Adipose tissue (tissue), 3 donors: Measurements from ENCODE around the gene ASMT. TPM values are rescaled to one million over a fixed set of nuclear protein-coding genes. Genes with fewer than 3 reads are reported as not detected.
"Not testable (repeated sequence)": the region's sequence is repeated elsewhere in the genome, so short reads cannot be mapped to it uniquely, and the experiment has no call there.

Source experiments
- H3K27ac ChIP-seq: one replicate; pipeline ENCODE4 v1.5.1; 2013; ENCODE audit warnings: low read depth, low read length
- WGBS, 3 donors: extraction: QIAGEN DNeasy Blood & Tissue Kit; methylation state at CpG; one replicate each; pipeline ENCODE4 v1.1.7; 2013; 5-methylcytosine and 5-hydroxymethylcytosine counted together
- polyA plus RNA-seq, 3 donors: library from polyadenylated mRNA; stranded (reverse); fragments of 200-250 nt; gene quantifications; one replicate each; pipeline ENCODE4 v1.2.3, GENCODE V29; 2013
- donor health status: healthy with polysubstance abuse.
- donor health status: Bipolar disorder and iron deficiency.
- donor health status: healthy.

The ASMT gene
- polyA plus RNA-seq, 3 donors = 0.07 to 0.09 TPM; not detected in 1

- no peak overlapping the region for H3K27ac ChIP-seq
- WGBS, 3 donors = 81% methylated on average over 21 of the region's 21 CpGs
These were observed 8.8 kb downstream of the ASMT start for GRCh38 chrX:1623691-1624090.

DNA sequence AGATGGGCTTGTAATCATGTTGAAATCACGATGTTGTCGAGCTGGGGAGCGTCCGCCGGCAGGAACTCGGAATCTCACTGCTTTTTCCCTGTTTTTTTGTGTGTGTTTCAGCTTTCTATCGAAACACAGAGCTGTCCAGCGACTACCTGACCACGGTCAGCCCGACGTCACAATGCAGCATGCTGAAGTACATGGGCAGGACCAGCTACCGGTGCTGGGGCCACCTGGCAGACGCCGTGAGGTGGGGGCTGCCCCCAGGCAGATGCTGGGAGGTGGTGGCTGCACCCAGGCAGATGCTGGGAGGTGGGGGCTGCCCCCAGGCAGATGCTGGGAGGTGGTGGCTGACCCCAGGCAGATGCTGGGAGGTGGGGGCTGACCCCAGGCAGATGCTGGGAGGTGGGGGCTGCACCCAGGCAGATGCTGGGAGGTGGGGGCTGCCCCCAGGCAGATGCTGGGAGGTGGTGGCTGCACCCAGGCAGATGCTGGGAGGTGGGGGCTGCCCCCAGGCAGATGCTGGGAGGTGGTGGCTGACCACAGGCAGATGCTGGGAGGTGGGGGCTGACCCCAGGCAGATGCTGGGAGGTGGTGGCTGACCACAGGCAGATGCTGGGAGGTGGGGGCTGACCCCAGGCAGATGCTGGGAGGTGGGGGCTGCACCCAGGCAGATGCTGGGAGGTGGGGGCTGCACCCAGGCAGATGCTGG, 9.4 kb downstream of the ASMT start:
- H3K27ac ChIP-seq = not testable (repeated sequence)
- 83 to 86% (median 85%) methylated on average over 14 of the region's 14 CpGs for WGBS, 3 donors

DNA sequence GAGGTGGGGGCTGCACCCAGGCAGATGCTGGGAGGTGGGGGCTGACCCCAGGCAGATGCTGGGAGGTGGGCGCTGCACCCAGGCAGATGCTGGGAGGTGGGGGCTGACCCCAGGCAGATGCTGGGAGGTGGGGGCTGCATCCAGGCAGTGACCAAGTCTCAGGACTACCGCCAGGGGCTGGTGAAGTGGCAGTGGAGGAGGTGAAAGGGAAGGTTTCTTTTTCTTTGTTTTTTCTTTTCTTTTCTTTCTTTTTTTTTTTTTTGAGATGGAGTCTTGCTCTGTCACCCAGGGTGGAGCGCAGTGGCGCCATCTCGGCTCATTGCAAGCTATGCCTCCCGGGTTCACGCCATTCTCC, 10.0 kb downstream of the ASMT start:
- WGBS, 3 donors = 78 to 95% (median 86%) methylated on average over 7 of the region's 7 CpGs
- H3K27ac ChIP-seq = not testable (repeated sequence)

- no peak overlapping the region for H3K27ac ChIP-seq
- 61 to 77% (median 69%) methylated on average over 7 of the region's 7 CpGs for WGBS, 3 donors
These were observed 14.4 kb downstream of the ASMT start for GRCh38 chrX:1629244-1629643.

GRCh38 chrX:1646009-1646408, 31.1 kb downstream of the ASMT start:
- no peak overlapping the region for H3K27ac ChIP-seq

- WGBS, 3 donors = 28 to 41% (median 34%) methylated on average over 8 of the region's 8 CpGs
- no peak overlapping the region for H3K27ac ChIP-seq
These were observed 34.8 kb downstream of the ASMT start for GRCh38 chrX:1649621-1650020.

- 61 to 62% (median 61%) methylated on average over 25 of the region's 25 CpGs for WGBS, 3 donors
- not testable (repeated sequence) for H3K27ac ChIP-seq
These were observed 37.4 kb downstream of the ASMT start for GRCh38 chrX:1652011-1652811.

DNA sequence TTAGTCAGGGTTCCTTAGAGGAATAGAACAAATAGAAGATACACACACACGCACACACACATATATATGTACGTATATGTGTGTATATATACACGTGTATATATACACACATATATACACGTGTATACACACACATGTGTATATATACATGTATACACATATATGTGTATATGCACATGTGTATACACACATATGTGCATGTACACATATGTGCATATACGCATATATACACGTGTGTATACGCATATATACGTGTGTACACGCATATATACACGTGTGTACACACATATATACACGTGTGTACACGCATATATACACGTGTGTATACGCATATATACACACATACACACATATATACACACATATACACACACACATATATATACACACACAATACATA, 41.5 kb downstream of the ASMT start:
- WGBS, 3 donors = 61 to 77% (median 76%) methylated on average over 13 to 14 of the region's 14 CpGs

DNA sequence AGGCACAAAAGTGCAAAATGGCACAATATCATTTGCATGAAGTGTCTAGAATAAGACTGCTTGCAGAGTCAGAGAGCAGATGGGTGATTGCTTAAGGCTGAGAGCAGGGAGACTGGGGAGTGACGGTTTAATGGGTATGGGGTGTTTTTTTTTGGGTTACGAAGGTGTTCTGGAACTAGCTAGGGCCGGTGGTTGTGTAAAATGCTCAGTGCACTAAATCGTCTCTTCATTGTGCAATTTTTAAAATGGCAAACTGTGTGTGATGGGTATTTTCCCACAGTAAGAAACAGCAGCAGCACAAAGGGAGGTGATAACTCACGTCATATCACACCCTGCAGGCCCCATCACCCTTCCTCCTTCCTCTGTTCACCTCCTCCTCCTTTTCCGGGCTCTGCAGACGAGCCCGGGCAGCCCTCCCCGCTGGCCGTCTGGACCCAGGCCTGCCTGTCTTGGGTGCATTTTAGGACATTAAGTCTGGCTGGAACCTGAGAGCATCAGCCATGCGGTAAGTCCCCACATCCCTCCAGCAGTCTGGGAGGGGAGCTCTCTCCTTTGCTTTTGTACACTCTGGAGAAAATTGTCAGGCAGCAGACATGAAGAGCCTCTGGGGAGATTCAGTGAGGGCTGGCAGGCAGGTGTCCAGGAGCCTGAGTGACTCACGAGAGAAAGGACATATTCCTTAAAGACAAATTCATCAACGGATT, 42.7 kb downstream of the ASMT start:
- H3K27ac ChIP-seq = no peak overlapping the region
- 6 to 9% (median 9%) methylated on average over 13 of the region's 13 CpGs for WGBS, 3 donors

More for the DNA sequence above, 41.5 kb downstream of the ASMT start:
- no peak overlapping the region for H3K27ac ChIP-seq

DNA sequence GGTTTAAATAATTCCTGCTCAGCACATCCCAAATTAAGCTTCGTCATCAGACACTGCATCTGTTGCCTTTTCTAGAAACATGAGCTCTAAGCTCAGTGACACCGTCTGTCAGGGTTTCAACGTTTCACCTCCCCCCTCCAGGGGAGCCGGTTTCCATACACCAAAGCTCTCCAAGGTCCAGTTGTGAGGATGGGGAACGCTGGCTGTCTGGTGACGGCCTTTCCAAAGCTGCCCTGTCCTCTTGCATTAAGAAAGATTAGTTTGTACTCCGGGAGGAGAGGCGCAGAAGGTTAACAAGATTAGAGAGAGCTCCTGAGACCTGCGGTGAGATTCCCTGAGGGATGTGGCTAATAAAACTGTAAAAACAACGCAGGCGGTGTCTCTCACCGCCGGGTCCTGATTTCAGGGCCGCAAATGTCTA, 43.2 kb downstream of the ASMT start:
- no peak overlapping the region for H3K27ac ChIP-seq
- WGBS, 3 donors = 33 to 39% (median 38%) methylated on average over 14 of the region's 14 CpGs

GRCh38 chrX:1659664-1660461, 45.0 kb downstream of the ASMT start:
- no peak overlapping the region for H3K27ac ChIP-seq
- 89 to 91% (median 91%) methylated on average over 34 of the region's 34 CpGs for WGBS, 3 donors

- 71 to 72% (median 71%) methylated on average over 16 of the region's 16 CpGs for WGBS, 3 donors
- no peak overlapping the region for H3K27ac ChIP-seq
These were observed 46.4 kb downstream of the ASMT start for GRCh38 chrX:1661048-1661921.

DNA sequence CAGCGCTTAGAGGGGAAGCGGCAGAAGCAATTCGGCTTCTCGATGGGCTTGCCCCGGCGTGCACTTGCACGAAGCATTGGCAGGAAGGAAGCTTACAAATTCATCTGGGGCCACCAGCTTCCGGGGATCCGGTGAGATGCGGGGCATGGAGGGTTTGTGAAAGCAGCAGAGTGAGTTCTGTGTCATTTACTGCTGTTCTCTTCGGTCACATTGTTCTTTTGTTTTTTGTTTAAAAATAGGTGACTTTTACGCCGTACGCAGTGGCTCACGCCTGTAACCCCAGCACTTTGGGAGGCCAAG, 47.0 kb downstream of the ASMT start:
- no peak overlapping the region for H3K27ac ChIP-seq
- 75 to 84% (median 77%) methylated on average over 15 of the region's 15 CpGs for WGBS, 3 donors

DNA sequence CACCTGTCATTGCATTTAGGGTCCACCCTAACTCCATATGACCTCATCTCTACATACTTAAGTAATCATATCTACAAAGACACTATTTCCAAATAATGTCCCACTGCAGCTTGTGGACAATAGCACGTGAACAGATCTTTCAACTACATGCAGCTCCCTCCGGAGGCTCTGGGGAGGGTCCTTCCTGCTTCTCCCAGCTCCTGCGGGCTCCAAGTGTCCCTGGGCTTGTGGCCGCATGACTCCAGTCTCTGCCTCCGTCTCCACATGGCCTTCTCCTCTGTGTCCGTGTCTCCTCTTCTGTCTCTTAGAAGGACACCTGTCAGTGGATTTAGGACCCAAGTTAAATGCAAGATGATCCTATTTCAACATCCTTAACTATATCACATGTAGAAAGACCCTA, 52.7 kb downstream of the ASMT start:
- 73 to 80% (median 78%) methylated on average over 6 of the region's 6 CpGs for WGBS, 3 donors
- H3K27ac ChIP-seq = no peak overlapping the region

GRCh38 chrX:1673337-1673736, 58.5 kb downstream of the ASMT start:
- WGBS, 3 donors = 76 to 82% (median 79%) methylated on average over 7 of the region's 7 CpGs
- no peak overlapping the region for H3K27ac ChIP-seq

GRCh38 chrX:1676866-1677265, 62.0 kb downstream of the ASMT start:
- 75 to 90% (median 88%) methylated on average over 14 of the region's 14 CpGs for WGBS, 3 donors
- no peak overlapping the region for H3K27ac ChIP-seq

GRCh38 chrX:1679238-1679637, 64.4 kb downstream of the ASMT start:
- H3K27ac ChIP-seq = no peak overlapping the region
- 49 to 58% (median 52%) methylated on average over 9 of the region's 9 CpGs for WGBS, 3 donors

DNA sequence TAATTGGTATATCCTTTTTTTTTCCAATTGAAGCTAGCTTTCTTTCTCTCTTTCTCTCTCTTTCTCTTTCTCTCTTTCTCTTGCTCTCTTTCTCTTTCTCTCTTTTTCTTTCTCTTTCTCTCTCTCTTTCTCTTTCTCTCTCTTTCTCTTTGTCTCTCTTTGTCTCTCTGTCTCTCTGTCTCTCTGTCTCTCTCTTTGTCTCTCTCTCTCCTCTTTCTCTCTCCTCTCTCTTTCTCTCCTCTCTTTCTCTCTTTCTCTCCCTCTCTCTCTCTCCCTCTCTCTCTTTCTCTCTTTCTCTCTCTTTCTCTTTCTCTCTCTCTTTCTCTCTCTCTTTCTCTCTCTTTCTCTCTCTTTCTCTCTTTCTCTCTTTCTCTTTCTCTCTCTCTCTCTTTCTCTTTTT, 66.6 kb downstream of the ASMT start:
- H3K27ac ChIP-seq = no peak overlapping the region
